22Rv1 (cell line): Measurements from ENCODE around the gene BCAP29.
"Not testable (repeated sequence)": the region's sequence is repeated elsewhere in the genome, so short reads cannot be mapped to it uniquely, and the experiment has no call there.

Experiments used
- H3K27ac ChIP-seq: fragments of 450-650 bp; 2 replicates; pipeline ENCODE4 v1.5.1; 2017
- ZFX ChIP-seq: fragments of 450-650 bp; IDR thresholded peaks from 2 replicates; pipeline ENCODE4 v1.6.1; 2017; ENCODE audit warnings: antibody characterized with exemption, borderline replicate concordance
- TF ChIP-seq, protein P1 (sequence below): fragments of 450-650 bp; IDR thresholded peaks from 2 replicates; pipeline ENCODE4 v1.5.1; 2017; ENCODE audit warnings: mild to moderate bottlenecking

BCAP29 gene

DNA sequence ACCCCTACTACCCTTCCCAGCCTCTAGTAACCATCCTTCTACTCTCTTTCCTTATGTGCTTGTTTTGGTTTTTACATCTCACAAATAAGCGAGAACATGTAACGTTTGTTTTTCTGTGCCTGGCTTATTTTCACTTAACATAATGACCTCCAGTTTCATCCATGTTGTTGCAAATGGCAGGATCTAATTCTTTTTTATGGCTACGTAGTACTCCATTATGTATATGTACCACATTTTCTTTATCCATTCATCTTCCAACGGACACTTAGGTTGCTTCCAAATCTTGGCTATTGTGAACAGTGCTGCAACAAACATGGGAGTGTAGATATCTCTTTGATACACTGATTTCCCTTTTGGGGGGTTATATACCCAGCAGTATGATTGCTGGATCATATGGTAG, 47.0 kb downstream of the BCAP29 start:
- H3K27ac ChIP-seq = no peak overlapping the region
- no peak for TF ChIP-seq ZFX
- TF ChIP-seq, protein P1, sequence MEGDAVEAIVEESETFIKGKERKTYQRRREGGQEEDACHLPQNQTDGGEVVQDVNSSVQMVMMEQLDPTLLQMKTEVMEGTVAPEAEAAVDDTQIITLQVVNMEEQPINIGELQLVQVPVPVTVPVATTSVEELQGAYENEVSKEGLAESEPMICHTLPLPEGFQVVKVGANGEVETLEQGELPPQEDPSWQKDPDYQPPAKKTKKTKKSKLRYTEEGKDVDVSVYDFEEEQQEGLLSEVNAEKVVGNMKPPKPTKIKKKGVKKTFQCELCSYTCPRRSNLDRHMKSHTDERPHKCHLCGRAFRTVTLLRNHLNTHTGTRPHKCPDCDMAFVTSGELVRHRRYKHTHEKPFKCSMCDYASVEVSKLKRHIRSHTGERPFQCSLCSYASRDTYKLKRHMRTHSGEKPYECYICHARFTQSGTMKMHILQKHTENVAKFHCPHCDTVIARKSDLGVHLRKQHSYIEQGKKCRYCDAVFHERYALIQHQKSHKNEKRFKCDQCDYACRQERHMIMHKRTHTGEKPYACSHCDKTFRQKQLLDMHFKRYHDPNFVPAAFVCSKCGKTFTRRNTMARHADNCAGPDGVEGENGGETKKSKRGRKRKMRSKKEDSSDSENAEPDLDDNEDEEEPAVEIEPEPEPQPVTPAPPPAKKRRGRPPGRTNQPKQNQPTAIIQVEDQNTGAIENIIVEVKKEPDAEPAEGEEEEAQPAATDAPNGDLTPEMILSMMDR = no peak

DNA sequence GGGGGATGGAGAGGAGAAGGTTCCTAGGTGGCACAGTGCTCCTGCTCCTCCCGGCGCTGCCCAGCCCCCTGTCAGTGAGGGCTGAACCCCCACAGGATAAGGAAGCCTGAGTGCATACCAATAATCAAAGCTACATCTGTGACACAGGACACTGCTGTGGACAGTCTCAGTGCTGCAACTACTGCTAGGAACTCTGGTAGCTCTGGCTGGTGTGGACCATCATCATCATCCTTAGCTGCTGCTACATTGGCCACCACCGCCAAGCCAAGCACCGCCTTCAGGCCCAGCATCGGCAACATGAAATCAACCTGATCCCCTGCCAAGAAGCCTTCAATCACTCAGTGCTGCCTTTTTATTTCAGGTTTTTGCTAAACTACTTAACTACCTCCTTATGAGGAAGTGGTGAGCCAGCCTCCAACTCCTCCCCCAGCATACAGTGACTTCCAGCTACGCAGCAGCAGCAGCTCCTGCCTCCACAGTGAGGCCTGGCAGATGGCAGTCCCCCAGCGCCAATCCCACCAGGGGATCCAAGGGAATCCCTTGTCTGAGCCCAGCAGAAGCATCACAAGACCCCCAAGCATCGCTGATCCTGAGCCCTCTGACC, 48.5 kb downstream of the BCAP29 start:
- no peak overlapping the region for H3K27ac ChIP-seq

DNA sequence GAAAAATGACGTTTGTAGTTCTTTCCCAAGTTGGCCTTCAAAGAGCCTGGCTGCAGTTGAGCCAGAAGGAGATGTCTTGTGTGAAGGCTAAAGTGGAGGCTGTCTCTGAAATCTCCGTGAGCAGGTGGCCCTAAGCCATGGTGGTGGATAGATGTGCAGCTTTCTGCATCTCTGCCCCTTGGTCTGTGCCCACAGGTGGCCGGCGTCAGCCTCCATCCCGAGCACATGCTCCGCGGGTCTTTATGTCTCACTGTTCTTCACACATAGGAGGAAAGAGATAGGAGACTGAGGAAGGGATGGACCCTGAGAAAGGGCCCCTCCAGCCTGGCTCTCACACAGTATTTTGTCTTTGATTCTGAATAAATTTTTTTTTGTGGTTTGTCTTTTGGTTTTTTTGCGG, 50.3 kb downstream of the BCAP29 start:
- H3K27ac ChIP-seq = no peak overlapping the region
- TF ChIP-seq, protein P1 = no peak
- TF ChIP-seq ZFX = no peak

More for the DNA sequence above, 48.5 kb downstream of the BCAP29 start:
- TF ChIP-seq ZFX = no peak
- TF ChIP-seq, protein P1 = no peak

DNA sequence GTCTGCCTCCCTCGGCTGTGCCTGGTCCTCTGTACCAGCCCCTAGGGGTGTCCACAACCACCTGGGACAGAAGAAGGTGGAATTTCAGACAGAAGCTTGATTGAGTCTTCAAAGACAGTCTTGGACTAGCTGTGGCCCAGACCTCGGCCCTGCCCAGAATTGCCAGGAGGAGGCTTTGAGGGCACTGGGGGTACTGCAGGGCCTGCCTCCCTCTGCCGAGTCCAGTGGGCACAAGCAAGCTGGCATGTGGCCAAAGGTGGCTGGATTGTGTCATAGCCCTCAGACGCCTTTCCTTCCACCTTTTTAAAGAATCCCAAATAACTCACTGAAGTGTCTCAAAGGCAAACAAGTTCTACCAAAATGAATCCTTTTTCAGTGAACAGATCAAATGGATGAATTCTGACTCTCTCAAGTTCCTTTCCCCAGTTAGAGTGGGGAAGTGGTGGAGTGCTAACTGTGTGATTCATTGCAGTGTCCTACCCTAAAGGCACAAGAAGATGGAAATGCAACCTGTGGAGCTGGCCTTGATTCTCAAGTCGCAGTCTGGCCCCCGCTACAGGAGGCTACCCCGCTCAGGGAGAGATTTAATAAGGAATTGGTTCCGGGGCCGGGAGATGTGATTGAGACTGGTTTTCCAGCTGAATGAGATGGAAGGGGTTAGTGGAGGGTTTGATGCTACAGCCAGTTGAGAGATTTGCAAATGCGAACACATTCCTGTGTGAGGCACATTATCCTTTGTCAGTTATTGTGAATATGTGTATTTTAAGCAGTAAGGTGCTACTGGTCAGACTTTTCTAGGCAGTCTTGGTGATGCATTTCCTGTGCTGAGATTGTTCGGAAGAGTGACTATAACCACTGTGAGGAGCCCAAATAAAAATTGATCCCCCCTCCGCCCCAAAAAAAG, 51.8 kb downstream of the BCAP29 start:
- H3K27ac ChIP-seq = no peak overlapping the region

DNA sequence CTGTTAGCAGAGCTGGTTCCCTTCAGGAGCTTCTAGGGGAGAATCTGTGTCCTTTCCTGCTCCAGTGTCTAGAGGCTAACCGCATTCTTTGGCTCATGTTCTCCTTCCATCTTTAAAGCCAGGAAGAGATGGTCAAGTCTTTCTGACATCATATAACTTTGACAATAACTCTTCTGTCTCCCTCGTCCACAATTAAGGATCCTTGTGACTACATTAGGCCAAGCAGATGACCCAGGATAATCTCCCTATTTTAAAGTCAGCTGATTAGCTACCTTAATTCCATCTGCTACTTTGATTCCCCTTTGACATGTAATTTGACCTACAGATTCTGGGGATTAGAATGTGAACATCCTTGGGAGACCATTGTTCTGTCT, 52.4 kb downstream of the BCAP29 start:
- TF ChIP-seq, protein P1 = no peak
- no peak for TF ChIP-seq ZFX
- H3K27ac ChIP-seq = no peak overlapping the region

More for the DNA sequence above, 51.8 kb downstream of the BCAP29 start:
- TF ChIP-seq ZFX = no peak
- TF ChIP-seq, protein P1 = no peak

GRCh38 chr7:107638594-107638993, 58.5 kb downstream of the BCAP29 start:
- TF ChIP-seq, protein P1 = no peak
- H3K27ac ChIP-seq = no peak overlapping the region

- not testable (repeated sequence) for H3K27ac ChIP-seq
Measured at GRCh38 chr7:107639070-107639469, 59.0 kb downstream of the BCAP29 start.
